CD4-positive, alpha-beta T cell treated with Interleukin-17A for 4 hours (primary cell): Measurements from ENCODE around the gene OR2T4.

Experiments used
- DNase-seq: peaks from one replicate; pipeline ENCODE4 v3.0.0-alpha.2; 2020; ENCODE audit warnings: mixed read lengths

The OR2T4 gene, protein sequence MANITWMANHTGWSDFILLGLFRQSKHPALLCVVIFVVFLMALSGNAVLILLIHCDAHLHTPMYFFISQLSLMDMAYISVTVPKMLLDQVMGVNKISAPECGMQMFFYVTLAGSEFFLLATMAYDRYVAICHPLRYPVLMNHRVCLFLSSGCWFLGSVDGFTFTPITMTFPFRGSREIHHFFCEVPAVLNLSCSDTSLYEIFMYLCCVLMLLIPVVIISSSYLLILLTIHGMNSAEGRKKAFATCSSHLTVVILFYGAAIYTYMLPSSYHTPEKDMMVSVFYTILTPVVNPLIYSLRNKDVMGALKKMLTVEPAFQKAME

DNA sequence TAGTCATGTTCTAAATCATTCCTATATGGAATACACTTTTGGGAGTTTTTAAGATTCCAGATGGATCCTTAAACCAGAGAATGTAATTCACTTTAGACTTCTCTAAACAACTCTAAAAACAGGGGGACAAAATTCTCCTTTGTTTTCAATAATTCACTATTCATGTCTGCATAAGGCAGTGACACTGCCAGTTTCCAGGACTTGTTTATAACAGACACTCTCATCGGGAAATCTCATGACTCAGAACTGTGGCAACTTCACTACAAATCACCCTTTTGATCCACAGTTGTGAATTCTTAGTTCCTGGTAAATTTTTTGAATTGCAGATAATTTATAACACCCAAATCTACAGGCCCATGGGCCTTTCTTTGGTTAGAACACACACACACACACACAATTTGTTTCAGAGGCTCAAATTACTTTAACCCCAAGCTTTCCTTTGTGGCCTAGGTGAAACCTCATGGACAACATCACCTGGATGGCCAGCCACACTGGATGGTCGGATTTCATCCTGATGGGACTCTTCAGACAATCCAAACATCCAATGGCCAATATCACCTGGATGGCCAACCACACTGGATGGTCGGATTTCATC lies at the start of gene OR2T4:
OR2T4 (plus strand) TSS at position 545 of the 595 bp plus-strand sequence; CDS start at position 545, 0 bp downstream.
- no peak for DNase-seq

DNA sequence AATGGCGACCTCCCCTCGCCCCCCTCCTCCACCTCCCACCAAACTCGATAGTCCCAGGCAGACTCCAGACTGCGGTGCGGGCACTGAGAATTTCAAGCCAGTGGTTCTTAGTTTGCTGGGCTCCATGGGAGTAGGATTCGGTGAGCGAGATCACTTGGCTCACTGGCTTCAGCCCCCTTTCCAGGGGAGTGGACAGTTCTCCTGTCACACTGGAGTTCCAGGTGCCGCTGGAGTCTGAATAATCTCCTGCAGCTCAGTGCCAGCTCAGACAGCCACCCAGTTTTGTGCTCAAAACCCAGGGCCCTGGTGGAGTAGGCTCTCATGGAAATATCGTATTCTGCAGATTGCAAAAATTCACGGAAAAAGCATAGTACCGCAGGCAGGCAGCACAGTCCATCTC lies 44.7 kb upstream of the OR2T4 start:
- no peak for DNase-seq

DNA sequence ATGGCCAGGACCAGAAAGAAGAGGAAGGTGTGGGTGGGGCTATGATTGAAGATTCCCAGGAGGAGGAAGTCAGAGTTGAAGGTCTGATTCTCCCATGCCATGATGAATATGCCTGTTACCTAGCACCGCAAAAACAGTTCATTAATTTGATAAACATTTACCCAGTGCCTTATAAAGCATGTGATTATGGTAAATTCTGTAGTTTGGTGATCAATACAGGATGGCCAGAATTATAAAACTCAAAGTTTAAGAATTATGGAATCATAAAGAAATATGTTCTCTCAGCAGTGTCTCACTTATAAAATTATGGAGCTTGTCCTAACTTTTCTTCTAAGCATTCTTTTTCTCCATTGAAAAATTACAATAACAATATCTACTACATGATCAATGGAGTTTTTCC lies 37.0 kb upstream of the OR2T4 start, which contains the start of gene OR2M7:
OR2M7 (minus strand) TSS at position 101 of the 400 bp plus-strand sequence; CDS start at position 101, 0 bp downstream.
- DNase-seq: no peak

DNA sequence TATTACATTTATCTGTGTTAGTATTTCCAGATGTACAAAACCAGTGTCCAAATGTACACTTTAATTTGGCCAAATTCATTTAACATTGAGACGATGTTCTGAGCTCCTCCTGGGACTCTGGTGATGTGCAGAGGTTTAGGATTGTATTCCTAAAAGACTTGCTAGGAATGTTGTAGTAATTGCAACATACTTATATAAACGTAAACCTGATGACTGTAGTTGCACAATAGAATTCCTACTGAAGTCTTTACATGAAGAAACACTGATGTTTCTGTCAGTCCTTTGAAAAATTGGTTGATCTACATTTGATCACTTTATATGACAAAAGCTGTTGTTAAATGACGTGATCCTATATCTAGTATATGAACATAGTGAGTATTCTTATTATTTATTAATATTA lies 18.0 kb upstream of the OR2T4 start:
- no peak for DNase-seq

DNA sequence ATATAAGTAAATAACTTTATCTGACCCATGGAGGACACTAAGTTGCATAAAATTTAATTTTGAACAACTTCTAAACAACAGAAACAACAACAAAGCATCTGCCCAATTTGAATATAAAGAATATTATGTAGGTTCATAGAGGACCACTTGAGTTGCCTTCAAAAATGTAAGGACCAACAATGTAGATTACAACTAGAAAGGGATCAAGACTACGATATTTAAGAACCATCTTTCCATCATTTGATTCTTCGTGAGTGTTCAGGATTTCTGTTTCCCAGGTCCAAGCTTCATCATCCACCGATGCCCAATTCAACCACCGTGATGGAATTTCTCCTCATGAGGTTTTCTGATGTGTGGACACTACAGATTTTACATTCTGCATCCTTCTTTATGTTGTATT lies 13.0 kb upstream of the OR2T4 start, which contains the start of gene OR14C36:
OR14C36 (plus strand) TSS at position 301 of the 400 bp plus-strand sequence; CDS start at position 301, 0 bp downstream.
- no peak for DNase-seq

DNA sequence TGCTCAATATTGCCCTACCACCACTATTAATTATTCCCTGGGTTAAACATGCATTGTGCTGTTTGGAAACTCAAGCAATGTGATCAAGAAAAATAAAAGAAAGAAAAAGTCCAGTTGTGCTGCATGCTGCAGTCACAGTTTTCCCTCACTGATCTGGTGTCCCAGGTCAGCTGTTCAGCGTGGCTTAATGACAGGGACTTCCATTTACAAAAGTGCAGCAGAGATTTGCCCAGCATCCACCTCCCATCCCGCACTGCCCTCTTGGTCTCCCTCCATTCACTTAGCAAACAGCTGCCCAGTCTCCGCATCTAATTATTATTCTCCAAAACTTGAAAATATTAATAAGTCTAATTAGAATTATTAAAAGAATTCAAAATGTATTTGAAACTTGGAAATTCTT lies 2.0 kb upstream of the OR2T4 start:
- no peak for DNase-seq

DNA sequence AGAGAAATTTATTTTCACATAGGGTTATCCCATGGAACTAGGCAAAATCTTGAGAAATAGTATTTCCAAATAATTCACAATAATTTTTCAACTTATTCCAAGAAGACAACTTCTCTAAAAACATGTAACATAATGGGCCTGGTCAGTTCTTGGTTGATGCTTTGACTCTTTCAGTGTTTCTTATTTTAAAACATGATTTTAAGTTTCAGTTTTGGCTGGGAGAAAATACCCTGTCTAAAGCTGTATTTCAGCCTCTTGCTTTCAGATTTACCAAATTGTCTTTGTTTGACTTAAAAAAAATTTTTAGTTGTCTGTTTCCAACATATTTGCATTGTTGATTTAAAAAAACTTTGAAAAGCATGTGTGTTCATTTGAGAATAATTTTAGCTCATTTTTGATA lies 5.1 kb downstream of the OR2T4 start:
- no peak for DNase-seq

DNA sequence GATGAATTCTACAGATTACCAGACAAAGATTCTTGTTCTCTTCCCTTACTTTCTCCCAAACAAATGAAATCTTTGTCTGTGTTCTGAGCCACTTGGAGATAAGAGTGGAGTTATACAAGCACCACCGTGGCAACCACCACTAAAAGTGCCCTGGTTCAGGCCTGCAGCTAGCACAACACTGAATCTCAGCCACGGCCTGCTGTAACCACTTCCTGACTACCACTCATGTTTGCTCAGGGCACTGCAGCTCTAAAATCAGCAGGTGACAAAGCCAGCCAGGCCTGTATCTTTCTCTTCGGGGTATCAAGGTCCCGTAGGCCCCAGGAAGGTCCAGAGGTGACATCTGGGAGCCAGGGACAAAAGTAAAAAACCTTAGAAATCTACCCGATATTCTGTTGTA lies 10.9 kb downstream of the OR2T4 start:
- peak; percentile 3 for DNase-seq

DNA sequence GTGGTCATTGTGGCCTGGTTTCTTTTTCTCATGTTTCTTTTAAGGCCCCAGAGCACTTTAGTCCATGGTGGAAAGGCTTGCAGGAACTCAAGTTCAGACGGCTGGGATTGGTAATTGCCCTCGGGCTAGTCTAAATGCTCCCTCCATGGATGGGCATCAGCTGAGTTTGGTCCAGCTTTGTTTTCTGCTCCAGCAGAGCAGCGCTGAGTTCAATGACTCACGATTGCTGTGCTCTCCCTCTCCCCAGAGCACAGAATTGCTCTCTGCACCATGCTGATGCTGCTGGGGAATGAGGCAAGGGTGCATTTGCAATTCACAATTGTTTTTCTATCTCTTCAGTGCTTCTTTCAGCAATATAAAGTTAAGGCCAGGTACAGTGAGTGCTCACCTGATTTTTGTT lies 12.3 kb downstream of the OR2T4 start:
- DNase-seq: no peak

DNA sequence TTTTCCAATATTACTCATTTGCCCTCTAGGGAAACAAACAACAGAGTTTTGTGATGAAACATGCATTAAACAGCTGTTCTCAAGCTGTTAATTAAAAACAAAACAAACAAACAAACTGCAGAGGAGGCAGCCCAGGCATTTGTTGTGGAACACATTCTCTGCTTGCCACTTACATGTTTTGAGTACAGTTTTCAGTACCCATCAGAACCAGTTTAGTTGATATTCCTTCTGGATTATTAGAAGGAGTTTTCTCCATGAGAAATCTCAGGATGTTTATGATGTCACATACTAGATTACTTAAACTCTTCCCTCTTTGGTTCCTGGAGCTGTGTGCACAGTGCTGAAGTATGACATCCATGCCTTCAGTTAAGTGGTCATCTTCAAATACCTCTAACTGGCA lies 14.0 kb downstream of the OR2T4 start, which contains the start of gene OR2T6:
OR2T6 (plus strand) TSS at position 301 of the 400 bp plus-strand sequence. CDS start 11,863 bp downstream, outside the sequence.
- no peak for DNase-seq

DNA sequence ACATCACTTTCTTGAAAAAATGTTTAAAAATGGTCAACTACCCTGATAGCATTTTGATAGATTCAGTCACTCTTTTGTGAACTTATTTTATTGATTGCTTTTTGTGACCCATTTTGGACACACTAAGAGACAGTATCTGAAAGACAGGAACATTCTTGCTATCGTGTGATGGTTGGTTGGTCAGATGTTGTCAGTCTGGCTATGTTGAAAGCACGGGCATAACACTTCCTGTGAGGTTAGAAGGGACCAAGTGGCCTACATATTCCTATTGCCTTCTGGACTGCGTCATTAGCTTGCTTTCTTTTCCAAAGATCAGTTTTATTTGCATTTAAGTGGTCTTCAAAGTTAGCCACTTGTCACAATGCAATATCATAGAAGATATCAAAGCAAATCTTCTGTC lies 15.5 kb downstream of the OR2T4 start:
- no peak for DNase-seq

DNA sequence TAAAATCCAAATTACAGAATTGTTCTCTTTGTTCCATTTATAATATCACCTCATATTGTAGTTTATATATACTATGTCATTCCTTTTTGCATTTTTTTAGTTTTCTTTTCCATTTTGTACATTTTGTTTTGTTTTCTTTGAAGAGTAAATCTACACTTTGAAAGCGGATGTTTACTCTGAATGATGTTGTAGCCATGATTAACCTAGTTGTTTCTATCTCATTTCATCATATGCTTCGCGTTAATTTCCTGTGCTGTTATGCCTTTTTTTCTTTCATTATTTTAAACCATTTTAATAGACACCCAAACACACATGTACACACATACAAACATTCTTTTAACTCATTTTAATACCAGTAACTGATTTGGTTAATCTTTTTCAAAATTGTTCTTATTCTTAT lies 19.4 kb downstream of the OR2T4 start:
- DNase-seq: no peak

DNA sequence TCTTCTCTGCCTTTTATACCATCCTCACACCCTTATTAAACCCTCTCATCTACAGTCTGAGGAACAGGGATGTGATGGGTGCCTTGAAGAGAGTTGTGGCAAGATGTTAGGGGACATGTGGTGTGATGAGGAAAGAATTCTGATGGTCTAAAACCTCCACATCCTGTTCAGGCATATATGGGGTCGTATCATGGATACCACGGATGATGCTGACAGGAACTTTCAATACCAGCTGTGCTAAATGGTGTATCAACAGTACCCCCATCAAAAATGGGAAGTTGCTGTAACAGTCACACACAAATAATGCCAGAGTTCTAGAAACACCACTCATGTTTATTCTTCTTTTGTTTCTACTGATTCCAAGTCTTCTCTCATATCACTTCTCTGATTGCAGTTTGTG lies 27.0 kb downstream of the OR2T4 start:
- no peak for DNase-seq

DNA sequence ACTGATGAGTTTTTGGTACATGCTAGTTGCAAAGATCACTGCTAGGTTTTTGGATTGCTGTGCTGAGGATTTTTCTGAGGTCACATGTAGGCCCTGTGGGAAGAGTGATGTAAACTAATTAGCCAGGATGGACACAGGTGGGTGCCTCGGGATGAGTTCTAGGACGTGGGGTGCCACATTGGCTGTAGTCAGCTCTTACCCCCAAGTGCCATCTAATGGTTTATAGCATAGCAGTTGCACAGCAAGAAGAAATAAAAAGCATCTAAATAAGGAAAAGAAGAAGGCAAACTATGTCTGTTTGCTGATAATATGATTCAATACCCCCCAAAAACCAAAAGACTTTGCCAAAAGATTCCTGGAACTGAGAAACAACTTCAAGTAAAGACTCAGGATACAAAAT lies 31.6 kb downstream of the OR2T4 start:
- DNase-seq: no peak

DNA sequence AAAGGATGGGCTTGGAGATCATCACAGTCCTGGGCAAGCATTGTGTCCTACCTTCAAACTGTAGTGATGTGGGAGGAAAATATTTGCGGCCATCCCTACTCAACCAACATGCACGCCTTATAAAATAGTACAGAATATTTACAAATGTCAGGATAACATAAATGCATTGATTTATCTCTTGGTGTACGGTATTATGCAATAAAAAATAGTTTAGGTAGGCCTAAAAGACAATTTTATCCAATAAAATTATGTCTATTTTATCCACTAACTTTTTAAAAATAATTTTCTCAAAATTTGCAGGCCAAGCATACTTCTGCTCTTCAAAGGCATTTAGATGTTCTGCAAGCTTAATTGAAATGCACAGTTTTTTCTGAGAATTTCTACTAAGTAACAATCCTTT lies 41.3 kb downstream of the OR2T4 start, which contains the start of gene OR2T1:
OR2T1 (plus strand) TSS at position 301 of the 400 bp plus-strand sequence. CDS start 3,100 bp downstream, outside the sequence.
- no peak for DNase-seq

DNA sequence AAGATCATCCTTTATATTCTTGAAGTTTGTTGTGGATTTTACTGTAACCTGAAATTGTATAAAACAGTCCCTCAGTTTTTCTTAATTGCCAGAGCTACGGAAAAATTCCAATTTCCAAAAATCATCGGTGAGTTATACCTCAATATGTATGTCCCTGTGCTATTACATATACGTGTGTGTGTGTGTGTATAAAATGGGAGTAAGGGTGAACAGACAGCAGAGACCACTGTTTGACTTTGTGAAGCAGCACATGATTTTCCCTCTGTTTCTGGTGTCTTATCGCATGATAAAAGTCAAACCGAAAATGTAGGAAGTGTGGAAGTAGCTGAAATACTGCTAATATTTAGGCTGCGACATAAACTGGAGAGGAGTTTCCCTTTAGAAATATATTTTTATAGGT lies 42.6 kb downstream of the OR2T4 start:
- DNase-seq: no peak

DNA sequence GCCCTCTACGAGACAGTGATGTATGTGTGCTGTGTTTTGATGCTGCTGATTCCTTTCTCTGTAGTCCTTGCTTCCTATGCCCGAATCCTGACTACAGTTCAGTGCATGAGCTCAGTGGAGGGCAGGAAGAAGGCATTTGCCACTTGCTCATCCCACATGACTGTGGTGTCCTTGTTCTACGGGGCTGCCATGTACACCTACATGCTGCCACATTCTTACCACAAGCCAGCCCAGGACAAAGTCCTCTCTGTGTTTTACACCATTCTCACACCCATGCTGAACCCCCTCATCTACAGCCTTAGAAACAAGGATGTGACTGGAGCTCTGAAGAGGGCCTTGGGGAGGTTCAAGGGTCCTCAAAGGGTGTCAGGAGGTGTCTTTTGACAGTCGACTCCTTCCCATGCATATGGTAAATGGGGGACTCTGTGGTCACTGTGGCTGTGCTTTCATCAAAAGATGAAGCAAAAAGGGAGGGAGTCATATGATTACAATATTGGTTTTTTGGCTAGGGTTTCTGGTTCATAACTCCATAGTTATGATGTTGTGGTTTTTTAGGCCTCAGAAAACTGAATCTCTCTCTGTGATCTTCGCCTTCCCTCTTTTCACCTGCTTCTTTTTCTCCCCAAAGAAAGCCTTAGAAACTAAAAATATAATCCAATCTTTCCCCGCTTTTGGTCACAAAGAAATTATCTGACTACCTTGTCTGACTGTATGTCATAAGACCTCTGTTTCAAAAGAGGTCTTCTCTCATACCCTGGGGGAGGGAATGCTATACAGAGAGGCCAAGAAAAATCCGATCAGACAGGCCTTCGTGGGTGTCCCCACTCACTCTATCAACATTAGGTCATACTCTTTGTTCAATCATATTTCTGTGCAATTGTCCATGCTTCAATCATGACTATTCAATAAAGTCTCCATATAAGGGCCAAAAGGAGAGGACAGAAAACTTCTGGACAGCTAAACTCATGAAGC lies 45.5 kb downstream of the OR2T4 start:
- DNase-seq: no peak
